SK-N-SH treated with all-trans-retinoic acid at 6 μM for 48 hours (cell line): Measurements from ENCODE around the gene SCNN1B.

Experiments used
- ARNTL ChIP-seq: fragments of 450-650 bp; formaldehyde crosslinking; IDR thresholded peaks from 2 replicates; pipeline ENCODE4 v1.5.0; 2020; ENCODE audit warnings: low read depth, mild to moderate bottlenecking, moderate library complexity, borderline replicate concordance
- CSDC2 ChIP-seq: fragments of 250-450 bp; sonication (Bioruptor Pico); IDR thresholded peaks from 2 replicates; pipeline ENCODE4 v1.5.0; 2020; ENCODE audit warnings: mild to moderate bottlenecking, moderate library complexity
- OSR1 ChIP-seq: fragments of 250-450 bp; sonication (Bioruptor Pico); IDR thresholded peaks from 2 replicates; pipeline ENCODE4 v1.8.0; 2022; ENCODE audit warnings: moderate library complexity, mild to moderate bottlenecking, inconsistent platforms
- PPARA ChIP-seq: fragments of 250-450 bp; sonication (Bioruptor Pico); IDR thresholded peaks from 2 replicates; pipeline ENCODE4 v1.5.0; 2020; ENCODE audit warnings: mild to moderate bottlenecking, borderline replicate concordance
- RARB ChIP-seq: fragments of 250-450 bp; sonication (Bioruptor Pico); IDR thresholded peaks from 2 replicates; pipeline ENCODE4 v1.8.0; 2021; ENCODE audit warnings: mild to moderate bottlenecking, moderate library complexity
- TCF4 ChIP-seq: fragments of 250-450 bp; sonication (Bioruptor Pico); IDR thresholded peaks from 2 replicates; pipeline ENCODE4 v1.8.0; 2021; ENCODE audit warnings: mild to moderate bottlenecking, moderate library complexity, borderline replicate concordance
- TSHZ2 ChIP-seq: fragments of 250-450 bp; sonication (Bioruptor Pico); IDR thresholded peaks from 2 replicates; pipeline ENCODE4 v1.5.0; 2020; ENCODE audit warnings: mild to moderate bottlenecking, moderate library complexity
- ZC3H10 ChIP-seq: fragments of 250-450 bp; sonication (Bioruptor Pico); IDR thresholded peaks from 2 replicates; pipeline ENCODE4 v1.5.1; 2021; ENCODE audit warnings: mild to moderate bottlenecking, moderate library complexity
- ZNF565 ChIP-seq: fragments of 450-650 bp; formaldehyde crosslinking; conservative IDR thresholded peaks from 2 replicates; pipeline ENCODE4 v1.5.0; 2020; ENCODE audit warnings: low read depth, mild to moderate bottlenecking, moderate library complexity
- ZNF70 ChIP-seq: fragments of 450-650 bp; formaldehyde crosslinking; IDR thresholded peaks from 2 replicates; pipeline ENCODE4 v1.5.0; 2020; ENCODE audit warnings: mild to moderate bottlenecking, moderate library complexity
- TF ChIP-seq, protein P1 (sequence below): fragments of 250-450 bp; sonication (Bioruptor Pico); IDR thresholded peaks from 2 replicates; pipeline ENCODE4 v1.5.1; 2021; ENCODE audit warnings: mild to moderate bottlenecking, moderate library complexity
- TF ChIP-seq, protein P2 (sequence below): fragments of 250-450 bp; sonication (Bioruptor Pico); IDR thresholded peaks from 2 replicates; pipeline ENCODE4 v1.8.0; 2020; ENCODE audit warnings: mild to moderate bottlenecking, moderate library complexity, borderline replicate concordance
- TF ChIP-seq, protein P3 (sequence below): fragments of 250-450 bp; sonication (Bioruptor Pico); IDR thresholded peaks from 2 replicates; pipeline ENCODE4 v1.5.1; 2020; ENCODE audit warnings: low read depth, mild to moderate bottlenecking, moderate library complexity
- TF ChIP-seq, protein P4 (sequence below): fragments of 250-450 bp; sonication (Bioruptor Pico); IDR thresholded peaks from 2 replicates; pipeline ENCODE4 v1.8.0; 2021; ENCODE audit warnings: low read depth, mild to moderate bottlenecking, moderate library complexity, borderline replicate concordance

- TF ChIP-seq, protein P1, sequence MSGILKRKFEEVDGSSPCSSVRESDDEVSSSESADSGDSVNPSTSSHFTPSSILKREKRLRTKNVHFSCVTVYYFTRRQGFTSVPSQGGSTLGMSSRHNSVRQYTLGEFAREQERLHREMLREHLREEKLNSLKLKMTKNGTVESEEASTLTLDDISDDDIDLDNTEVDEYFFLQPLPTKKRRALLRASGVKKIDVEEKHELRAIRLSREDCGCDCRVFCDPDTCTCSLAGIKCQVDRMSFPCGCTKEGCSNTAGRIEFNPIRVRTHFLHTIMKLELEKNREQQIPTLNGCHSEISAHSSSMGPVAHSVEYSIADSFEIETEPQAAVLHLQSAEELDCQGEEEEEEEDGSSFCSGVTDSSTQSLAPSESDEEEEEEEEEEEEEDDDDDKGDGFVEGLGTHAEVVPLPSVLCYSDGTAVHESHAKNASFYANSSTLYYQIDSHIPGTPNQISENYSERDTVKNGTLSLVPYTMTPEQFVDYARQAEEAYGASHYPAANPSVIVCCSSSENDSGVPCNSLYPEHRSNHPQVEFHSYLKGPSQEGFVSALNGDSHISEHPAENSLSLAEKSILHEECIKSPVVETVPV = no peak
- no peak for TF ChIP-seq ZNF565 (CRISPR knock-in tag)
- no peak for TF ChIP-seq RARB (CRISPR knock-in tag)
- TF ChIP-seq, protein P2, sequence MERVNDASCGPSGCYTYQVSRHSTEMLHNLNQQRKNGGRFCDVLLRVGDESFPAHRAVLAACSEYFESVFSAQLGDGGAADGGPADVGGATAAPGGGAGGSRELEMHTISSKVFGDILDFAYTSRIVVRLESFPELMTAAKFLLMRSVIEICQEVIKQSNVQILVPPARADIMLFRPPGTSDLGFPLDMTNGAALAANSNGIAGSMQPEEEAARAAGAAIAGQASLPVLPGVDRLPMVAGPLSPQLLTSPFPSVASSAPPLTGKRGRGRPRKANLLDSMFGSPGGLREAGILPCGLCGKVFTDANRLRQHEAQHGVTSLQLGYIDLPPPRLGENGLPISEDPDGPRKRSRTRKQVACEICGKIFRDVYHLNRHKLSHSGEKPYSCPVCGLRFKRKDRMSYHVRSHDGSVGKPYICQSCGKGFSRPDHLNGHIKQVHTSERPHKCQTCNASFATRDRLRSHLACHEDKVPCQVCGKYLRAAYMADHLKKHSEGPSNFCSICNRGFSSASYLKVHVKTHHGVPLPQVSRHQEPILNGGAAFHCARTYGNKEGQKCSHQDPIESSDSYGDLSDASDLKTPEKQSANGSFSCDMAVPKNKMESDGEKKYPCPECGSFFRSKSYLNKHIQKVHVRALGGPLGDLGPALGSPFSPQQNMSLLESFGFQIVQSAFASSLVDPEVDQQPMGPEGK (CRISPR knock-in tag) = no peak
- TF ChIP-seq TSHZ2 (CRISPR knock-in tag) = no peak
- TF ChIP-seq, protein P3, sequence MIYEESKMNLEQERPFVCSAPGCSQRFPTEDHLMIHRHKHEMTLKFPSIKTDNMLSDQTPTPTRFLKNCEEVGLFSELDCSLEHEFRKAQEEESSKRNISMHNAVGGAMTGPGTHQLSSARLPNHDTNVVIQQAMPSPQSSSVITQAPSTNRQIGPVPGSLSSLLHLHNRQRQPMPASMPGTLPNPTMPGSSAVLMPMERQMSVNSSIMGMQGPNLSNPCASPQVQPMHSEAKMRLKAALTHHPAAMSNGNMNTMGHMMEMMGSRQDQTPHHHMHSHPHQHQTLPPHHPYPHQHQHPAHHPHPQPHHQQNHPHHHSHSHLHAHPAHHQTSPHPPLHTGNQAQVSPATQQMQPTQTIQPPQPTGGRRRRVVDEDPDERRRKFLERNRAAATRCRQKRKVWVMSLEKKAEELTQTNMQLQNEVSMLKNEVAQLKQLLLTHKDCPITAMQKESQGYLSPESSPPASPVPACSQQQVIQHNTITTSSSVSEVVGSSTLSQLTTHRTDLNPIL = no peak
- TF ChIP-seq PPARA (CRISPR knock-in tag) = no peak
- TF ChIP-seq CSDC2 = no peak
- TF ChIP-seq, protein P4, sequence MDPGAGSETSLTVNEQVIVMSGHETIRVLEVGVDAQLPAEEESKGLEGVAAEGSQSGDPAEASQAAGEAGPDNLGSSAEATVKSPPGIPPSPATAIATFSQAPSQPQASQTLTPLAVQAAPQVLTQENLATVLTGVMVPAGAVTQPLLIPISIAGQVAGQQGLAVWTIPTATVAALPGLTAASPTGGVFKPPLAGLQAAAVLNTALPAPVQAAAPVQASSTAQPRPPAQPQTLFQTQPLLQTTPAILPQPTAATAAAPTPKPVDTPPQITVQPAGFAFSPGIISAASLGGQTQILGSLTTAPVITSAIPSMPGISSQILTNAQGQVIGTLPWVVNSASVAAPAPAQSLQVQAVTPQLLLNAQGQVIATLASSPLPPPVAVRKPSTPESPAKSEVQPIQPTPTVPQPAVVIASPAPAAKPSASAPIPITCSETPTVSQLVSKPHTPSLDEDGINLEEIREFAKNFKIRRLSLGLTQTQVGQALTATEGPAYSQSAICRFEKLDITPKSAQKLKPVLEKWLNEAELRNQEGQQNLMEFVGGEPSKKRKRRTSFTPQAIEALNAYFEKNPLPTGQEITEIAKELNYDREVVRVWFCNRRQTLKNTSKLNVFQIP (CRISPR knock-in tag) = no peak
- no peak for TF ChIP-seq ARNTL (CRISPR knock-in tag)
- TF ChIP-seq TCF4 (CRISPR knock-in tag) = no peak
- TF ChIP-seq OSR1 (CRISPR knock-in tag) = no peak
- TF ChIP-seq ZNF70 (CRISPR knock-in tag) = no peak
- no peak for TF ChIP-seq ZC3H10 (CRISPR knock-in tag)
Measured at GRCh38 chr16:23355106-23355670, 53.1 kb downstream of the SCNN1B start.
